Stomach (tissue), 9 donors: ENCODE results near the gene SRMS. TPM values are rescaled to one million over a fixed set of nuclear protein-coding genes. Genes with fewer than 3 reads are reported as not detected.
"Not testable (repeated sequence)": the region's sequence is repeated elsewhere in the genome, so short reads cannot be mapped to it uniquely, and the experiment has no call there.

ENCODE experiments used
- DNase-seq, 2 donors: peaks; one replicate each; pipeline versions ENCODE4 v3.0.0 to v3.0.0-alpha.2; 2013 to 2019
- H3K27ac ChIP-seq, 5 donors: fragments of 200-600 bp in 4 of 5; sonication (generic) in 4 of 5; one replicate each; pipeline ENCODE4 v1.5.1; 2013 to 2019; ENCODE audit warnings: mild to moderate bottlenecking in 1 of 5, moderate library complexity in 1 of 5
- H3K27me3 ChIP-seq, 3 donors: fragments of 200-600 bp; sonication (generic); one replicate each; pipeline ENCODE4 v1.5.1; 2017 to 2019; ENCODE audit warnings: mixed run types in 1 of 3
- H3K36me3 ChIP-seq, 4 donors: fragments of 200-600 bp; sonication (generic); 1 replicate in 3 of 4; 2 replicates in 1 of 4; pipeline ENCODE4 v1.5.1; 2016 to 2019
- H3K4me1 ChIP-seq, 4 donors: fragments of 200-600 bp; sonication (generic); one replicate each; pipeline ENCODE4 v1.5.1; 2016 to 2019
- H3K4me3 ChIP-seq, 4 donors: fragments of 200-600 bp; sonication (generic) in 3 of 4; one replicate each; pipeline ENCODE4 v1.5.1; 2016 to 2019; ENCODE audit warnings: mild to moderate bottlenecking in 1 of 4
- H3K9me3 ChIP-seq, 4 donors: fragments of 200-600 bp; sonication (generic); one replicate each; pipeline ENCODE4 v1.5.1; 2016 to 2019
- EP300 ChIP-seq: sonication (generic); formaldehyde crosslinking; IDR thresholded peaks from one replicate; pipeline ENCODE4 v1.6.1; 2017; ENCODE audit warnings: antibody characterized with exemption
- POLR2A ChIP-seq, 4 donors: fragments of 450-650 bp; IDR thresholded peaks; one replicate each; pipeline ENCODE4 v1.6.1; 2016; ENCODE audit warnings: antibody characterized with exemption in 4 of 4, control low read depth in 2 of 4, mild to moderate bottlenecking in 1 of 4, moderate library complexity in 1 of 4
- POLR2AphosphoS5 ChIP-seq, 3 donors: sonication (generic); formaldehyde crosslinking; IDR thresholded peaks; one replicate each; pipeline ENCODE4 v1.6.1; 2016; ENCODE audit warnings: antibody characterized with exemption in 3 of 3
- WGBS, 5 donors: extraction: QIAGEN DNeasy Blood & Tissue Kit in 3 of 5; methylation state at CpG; one replicate each; pipeline versions ENCODE4 v1.1.5 to v1.1.7; 2013 to 2018; 5-methylcytosine and 5-hydroxymethylcytosine counted together
- intact Hi-C: fragments of 100-400 bp; cut with DNase I; formaldehyde crosslinking; loops from one replicate; pipeline ENCODE4 v1.15.1; 2023; ENCODE audit warnings: low total_unique reads
- polyA plus RNA-seq, 3 donors: library from polyadenylated mRNA; stranded (reverse); fragments of 200-250 nt; gene quantifications; one replicate each; pipeline ENCODE4 v1.2.3, GENCODE V29; 2013
- total RNA-seq, 5 donors: library from RNA; depleted of rRNA; stranded (reverse); fragments of >200 nt; gene quantifications; one replicate each; pipeline versions ENCODE4 v1.1.0 to v1.2.3, GENCODE V29; 2014 to 2016
- TF ChIP-seq, protein P1 (sequence below), 7 experiments: fragments of 450-650 bp in 4 of 7; fragments of 200-600 bp in 3 of 7; sonication (generic) in 3 of 7; IDR thresholded peaks; one replicate each; pipeline ENCODE4 v1.5.1; 2016 to 2019; ENCODE audit warnings: antibody characterized with exemption in 7 of 7, control low read depth in 2 of 7, mild to moderate bottlenecking in 1 of 7
- donor health status: healthy with polysubstance abuse.
- donor health status: Bipolar disorder and iron deficiency.
- donor health status: healthy.

The SRMS gene
- total and polyA plus RNA-seq, 8 donors: 0.87 to 3.5 (median 2.1) TPM; not detected in 5

DNA sequence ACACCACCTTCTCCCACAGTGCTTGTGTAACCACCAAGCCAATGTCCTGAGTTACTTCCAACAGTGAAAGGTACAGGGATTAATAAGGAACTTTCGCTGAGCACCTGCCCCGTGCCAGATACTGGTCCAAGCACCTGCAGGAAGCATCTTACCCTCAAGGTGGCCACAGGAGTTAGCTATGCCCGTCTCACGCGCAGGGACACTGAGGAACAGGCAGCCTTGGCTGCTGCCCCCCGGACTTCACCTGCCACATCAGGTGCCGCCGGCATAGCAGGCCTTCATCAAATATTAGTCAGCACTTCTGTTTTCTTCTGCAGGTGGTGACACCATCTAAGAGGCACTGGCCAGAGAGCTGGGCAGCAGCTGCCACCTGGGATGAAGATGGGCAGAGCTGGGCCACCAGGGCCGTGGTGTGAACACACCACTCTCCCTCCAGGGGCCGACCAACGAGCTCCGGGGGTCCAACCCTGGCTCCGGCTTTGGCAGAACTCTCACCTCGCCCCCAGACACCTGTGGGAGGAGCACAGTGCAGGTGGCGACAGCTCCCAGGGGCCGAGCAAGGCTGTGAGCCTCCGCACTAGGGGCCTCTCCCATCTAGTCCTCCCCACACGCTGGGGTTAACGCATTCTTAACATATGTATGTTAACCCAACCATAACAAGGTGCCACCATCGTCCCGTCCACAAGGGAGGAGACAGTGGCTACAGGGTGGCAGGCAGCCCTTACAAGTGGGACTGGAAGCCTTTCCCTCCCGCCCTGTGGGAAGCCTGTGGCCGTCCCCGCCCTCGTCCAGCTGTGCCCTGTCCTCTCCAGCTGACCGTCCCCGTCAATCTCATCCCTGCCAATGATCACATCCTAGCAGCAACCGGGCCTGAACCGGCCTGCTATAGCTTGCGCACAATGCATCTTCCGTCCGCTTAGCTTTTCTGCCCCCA, 29.9 kb downstream of the SRMS start:
- Histone ChIP-seq H3K9me3 (no peaks in the 10 kb centered on the region), H3K4me3 (no peak overlapping the region), H3K4me1 (peaks cover 18 to 34% (median 32%) of the 10 kb centered on the region in 4 donors), H3K27ac (no peak overlapping the region), H3K27me3 (peaks cover 0 to 10% (median 0%) of the 10 kb centered on the region in 3 donors), H3K36me3 (peaks cover 0 to 8% (median 3%) of the 10 kb centered on the region in 4 donors)
- TF ChIP-seq POLR2AphosphoS5 (IDR thresholded peaks at IDR 0.05): no peak
- TF ChIP-seq EP300: no peak
- TF ChIP-seq, protein P1, sequence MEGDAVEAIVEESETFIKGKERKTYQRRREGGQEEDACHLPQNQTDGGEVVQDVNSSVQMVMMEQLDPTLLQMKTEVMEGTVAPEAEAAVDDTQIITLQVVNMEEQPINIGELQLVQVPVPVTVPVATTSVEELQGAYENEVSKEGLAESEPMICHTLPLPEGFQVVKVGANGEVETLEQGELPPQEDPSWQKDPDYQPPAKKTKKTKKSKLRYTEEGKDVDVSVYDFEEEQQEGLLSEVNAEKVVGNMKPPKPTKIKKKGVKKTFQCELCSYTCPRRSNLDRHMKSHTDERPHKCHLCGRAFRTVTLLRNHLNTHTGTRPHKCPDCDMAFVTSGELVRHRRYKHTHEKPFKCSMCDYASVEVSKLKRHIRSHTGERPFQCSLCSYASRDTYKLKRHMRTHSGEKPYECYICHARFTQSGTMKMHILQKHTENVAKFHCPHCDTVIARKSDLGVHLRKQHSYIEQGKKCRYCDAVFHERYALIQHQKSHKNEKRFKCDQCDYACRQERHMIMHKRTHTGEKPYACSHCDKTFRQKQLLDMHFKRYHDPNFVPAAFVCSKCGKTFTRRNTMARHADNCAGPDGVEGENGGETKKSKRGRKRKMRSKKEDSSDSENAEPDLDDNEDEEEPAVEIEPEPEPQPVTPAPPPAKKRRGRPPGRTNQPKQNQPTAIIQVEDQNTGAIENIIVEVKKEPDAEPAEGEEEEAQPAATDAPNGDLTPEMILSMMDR (IDR thresholded peaks at IDR 0.05): no peak
- no peak for TF ChIP-seq POLR2A (IDR thresholded peaks at IDR 0.05)
- intact Hi-C loops: no loop called here
- peak in 1 of 2 donors; percentile 7 for DNase-seq
- 89 to 95% (median 91%) methylated on average over 26 to 32 of the region's 32 CpGs for WGBS, 5 donors

DNA sequence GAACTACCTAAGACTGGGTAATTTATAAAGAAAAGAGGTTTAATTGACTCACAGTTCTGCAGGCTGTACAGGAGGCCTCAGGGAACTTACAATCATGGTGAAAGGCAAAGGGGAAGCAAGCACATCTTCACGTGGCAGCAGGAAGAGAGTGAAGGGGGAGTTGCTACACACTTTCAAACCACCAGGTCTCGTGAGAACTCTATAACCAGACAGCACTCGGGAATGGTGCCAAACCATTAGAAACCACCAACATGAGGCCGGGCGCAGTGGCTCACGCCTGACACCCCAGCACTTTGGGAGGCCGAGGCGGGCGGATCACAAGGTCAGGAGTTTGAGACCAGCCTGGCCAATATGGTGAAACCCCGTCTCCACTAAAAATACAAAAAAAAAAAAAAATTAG, 33.0 kb downstream of the SRMS start:
- H3K36me3 ChIP-seq, intact Hi-C loops, H3K4me3 ChIP-seq, H3K27ac ChIP-seq, DNase-seq, H3K9me3 ChIP-seq: not testable (repeated sequence)
- H3K4me1 ChIP-seq: peaks cover 3 to 14% (median 8%) of the 10 kb centered on the region in 4 donors
- WGBS, 5 donors: 67 to 76% (median 73%) methylated on average over 9 to 10 of the region's 10 CpGs
- peaks cover 0 to 38% (median 2%) of the 10 kb centered on the region in 3 donors for H3K27me3 ChIP-seq

DNA sequence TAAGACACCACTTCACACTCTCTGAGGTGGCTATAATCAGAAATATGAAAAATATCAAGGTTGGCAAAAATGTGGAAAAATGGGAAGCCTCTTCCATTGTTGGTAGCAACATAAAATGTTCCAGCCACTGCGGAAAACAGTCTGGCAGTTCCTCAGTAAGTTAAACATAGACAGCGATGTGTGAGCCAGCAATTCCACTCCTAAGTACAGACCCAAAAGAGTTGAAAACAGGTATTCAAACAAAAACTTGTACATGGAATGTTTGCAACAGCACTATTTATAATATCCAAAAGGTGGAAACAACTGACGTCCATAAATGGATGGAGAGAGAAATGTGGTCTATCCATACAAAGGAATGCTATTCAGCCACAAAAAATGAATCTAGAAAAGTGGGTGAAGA, 34.3 kb downstream of the SRMS start:
- TF ChIP-seq POLR2AphosphoS5 (IDR thresholded peaks at IDR 0.05) (no peak), POLR2A (IDR thresholded peaks at IDR 0.05) (no peak), EP300 (no peak)
- TF ChIP-seq, protein P1 (IDR thresholded peaks at IDR 0.05): no peak
- intact Hi-C loops: no loop called here
- H3K4me1 ChIP-seq: peaks cover 0 to under 1% (median 0%) of the 10 kb centered on the region in 4 donors
- no peak for DNase-seq
- H3K27me3 ChIP-seq: peaks cover 2 to 47% (median 7%) of the 10 kb centered on the region in 3 donors
- H3K36me3 ChIP-seq: no peaks in the 10 kb centered on the region
- WGBS, 5 donors: 75 to 95% (median 92%) methylated on average over 3 of the region's 3 CpGs
- H3K27ac ChIP-seq: no peak overlapping the region
- no peaks in the 10 kb centered on the region for H3K9me3 ChIP-seq
- no peak overlapping the region for H3K4me3 ChIP-seq

DNA sequence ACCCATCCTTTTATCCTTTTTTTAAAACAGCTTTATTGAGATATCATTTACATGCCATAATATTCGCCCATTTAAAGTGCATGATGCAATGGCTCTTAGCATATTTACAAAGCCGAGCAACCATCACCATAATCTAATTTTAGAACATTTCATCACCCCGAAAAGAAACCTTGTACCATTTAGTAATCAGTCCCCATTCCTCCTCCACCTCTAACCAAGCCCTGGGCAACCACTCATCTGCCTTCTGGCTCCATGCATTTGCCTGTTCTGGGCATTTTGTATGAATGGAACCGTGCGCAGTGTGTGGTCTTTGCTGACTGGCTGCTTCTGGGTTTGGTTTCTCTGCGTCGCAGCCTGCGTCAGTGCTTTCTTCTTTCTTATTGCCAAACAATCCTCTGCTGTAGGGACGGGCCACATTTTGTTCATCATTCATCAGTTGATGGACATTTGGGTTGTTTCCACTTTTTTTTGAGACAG, 38.4 kb downstream of the SRMS start:
- H3K4me3 ChIP-seq: no peak overlapping the region
- TF ChIP-seq, protein P1 (IDR thresholded peaks at IDR 0.05): no peak
- TF ChIP-seq EP300 (no peak), POLR2A (IDR thresholded peaks at IDR 0.05) (no peak), POLR2AphosphoS5 (IDR thresholded peaks at IDR 0.05) (no peak)
- no peak for DNase-seq

More for the DNA sequence above, 38.4 kb downstream of the SRMS start:
- WGBS, 5 donors: 80 to 92% (median 88%) methylated on average over 9 of the region's 9 CpGs
- intact Hi-C loops: no loop called here
- H3K27ac ChIP-seq: no peak overlapping the region
- H3K4me1 ChIP-seq: no peaks in the 10 kb centered on the region
- H3K27me3 ChIP-seq: peaks cover 4 to 75% (median 18%) of the 10 kb centered on the region in 3 donors
- H3K9me3 ChIP-seq: peaks cover 3 to 21% (median 18%) of the 10 kb centered on the region in 4 donors
- H3K36me3 ChIP-seq: no peaks in the 10 kb centered on the region
